Activated gamma-delta T cell treated with anti-CD3 and anti-CD28 coated beads, Interleukin-2, amount 50 U/mL, for 16 hours (primary cell): ENCODE data around the gene LCE5A.
"Not testable (repeated sequence)": the region's sequence is repeated elsewhere in the genome, so short reads cannot be mapped to it uniquely, and the experiment has no call there.

ENCODE experiments used
- DNase-seq: peaks from one replicate; pipeline ENCODE4 v3.0.0-alpha.2; 2020; ENCODE audit warnings: low read depth

The LCE5A gene

DNA sequence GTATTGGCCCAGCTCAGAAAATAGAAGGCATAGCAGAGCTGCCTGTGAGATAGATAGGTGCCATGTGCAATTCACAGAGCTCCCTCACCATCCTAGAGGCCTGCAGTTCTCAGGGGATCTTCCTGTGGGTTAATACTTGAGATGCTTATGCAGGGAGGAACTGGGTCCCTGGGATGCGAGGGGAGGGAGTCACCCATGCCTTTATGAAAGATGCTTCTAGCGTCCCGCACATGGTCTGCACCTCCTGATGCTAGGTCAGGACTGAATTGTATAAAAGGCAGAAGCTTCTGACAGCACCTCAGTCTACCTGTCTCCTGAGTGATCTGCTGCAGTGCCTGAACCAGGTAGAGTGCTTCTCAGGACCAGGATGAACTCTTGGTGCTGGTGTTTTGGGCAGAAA is at the start of gene LCE5A:
Gene LCE5A, plus strand, starts transcription at position 301 of the 400 bp plus-strand sequence. CDS start 732 bp downstream, outside the sequence.
- no peak for DNase-seq

- DNase-seq: peak; percentile 32
These were observed 49.1 kb upstream of the LCE5A start for GRCh38 chr1:152461544-152461943.

- DNase-seq: no peak
These were observed 48.0 kb upstream of the LCE5A start for GRCh38 chr1:152462636-152463035.

- no peak for DNase-seq
These were observed 44.4 kb upstream of the LCE5A start for GRCh38 chr1:152466217-152466616.

GRCh38 chr1:152473887-152474537 is 36.6 kb upstream of the LCE5A start:
- DNase-seq: no peak

DNA sequence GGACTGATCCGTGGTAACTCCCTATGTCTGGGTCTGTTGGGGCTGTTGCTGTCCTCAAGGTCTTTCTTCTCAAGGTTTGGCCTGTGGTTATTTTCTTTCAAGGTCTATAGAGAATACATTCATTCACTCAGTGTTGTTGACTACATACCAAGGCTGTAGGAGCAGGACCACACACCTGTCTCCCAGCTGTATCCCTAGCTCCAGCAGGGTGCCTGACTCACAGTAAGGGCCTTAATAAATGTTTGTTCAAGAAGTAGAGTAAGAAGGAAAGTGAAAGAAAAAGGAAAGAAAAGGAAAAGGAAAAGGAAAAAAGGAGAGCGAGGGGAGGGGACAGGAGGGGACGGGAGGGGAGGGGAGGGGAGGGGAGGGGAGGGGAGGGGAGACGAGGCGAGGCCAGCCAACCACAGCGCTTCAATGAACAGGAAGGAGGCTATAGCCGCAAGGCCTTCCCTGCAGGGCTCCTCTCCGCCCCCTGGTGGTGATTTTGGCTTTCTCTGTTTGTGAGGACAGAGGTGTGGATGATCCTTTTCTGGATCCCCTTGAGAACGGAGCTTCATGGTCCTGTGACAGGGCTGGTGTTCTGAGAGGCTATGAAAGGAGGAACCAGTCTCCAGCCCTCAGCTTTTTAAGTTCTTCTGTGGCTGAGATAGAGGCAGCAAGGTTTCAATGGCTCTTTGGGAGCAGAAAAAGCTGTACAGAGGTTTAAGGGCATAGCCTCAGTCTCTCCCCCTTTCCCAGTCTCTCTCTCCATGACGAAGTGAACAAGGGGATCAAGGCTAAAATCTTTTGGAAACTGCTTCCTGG is 30.6 kb upstream of the LCE5A start:
- DNase-seq: peak; percentile 34

- DNase-seq: no peak
These were observed 28.5 kb upstream of the LCE5A start for GRCh38 chr1:152481869-152482664.

DNA sequence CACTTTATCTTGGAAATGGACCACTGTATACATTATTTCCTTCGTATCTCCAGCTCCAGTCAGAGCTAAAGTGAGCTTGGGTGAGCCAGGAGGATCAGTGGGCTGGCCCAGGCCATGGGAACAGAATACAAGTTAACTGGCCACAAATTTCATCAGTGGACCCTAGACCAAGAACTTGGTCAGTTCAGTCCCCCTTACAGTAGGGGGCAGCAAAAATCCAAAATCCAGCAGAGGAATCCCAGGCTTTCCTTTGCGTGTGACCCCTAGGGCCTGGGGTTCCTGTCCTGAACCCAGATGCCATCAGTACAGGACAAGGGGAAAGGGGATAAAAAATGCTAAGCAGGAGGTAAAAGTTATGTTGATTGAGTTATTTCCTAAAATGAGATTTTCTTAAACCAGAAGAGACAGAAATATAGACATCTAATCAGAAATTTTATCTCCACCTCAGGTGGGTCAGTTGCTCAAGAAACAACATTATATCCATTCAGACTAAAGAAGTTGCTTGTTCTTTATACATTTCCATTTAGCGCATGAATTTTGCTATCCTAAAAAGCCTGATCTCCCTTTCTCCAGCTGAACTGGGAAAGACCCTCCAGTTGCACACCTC is 24.1 kb upstream of the LCE5A start:
- no peak for DNase-seq

DNA sequence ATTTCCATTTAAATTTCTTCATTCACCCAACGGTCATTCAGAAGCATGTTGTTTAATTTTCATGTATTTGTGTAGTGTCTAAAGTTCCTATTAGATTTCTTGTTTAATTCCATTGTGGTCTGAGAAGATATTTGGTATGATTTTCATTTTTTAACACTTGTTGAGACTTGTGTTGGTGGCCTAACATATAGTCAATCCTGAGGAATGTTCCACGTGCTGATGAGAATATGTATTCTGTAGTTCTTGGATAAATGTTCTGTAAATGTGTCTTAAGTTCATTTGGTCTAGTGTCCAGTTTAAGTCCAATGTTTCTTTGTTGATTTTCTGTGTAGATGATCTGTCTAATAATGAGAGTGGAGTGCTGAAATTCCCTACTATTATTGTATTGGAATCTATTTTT is 22.7 kb upstream of the LCE5A start:
- DNase-seq: no peak

DNA sequence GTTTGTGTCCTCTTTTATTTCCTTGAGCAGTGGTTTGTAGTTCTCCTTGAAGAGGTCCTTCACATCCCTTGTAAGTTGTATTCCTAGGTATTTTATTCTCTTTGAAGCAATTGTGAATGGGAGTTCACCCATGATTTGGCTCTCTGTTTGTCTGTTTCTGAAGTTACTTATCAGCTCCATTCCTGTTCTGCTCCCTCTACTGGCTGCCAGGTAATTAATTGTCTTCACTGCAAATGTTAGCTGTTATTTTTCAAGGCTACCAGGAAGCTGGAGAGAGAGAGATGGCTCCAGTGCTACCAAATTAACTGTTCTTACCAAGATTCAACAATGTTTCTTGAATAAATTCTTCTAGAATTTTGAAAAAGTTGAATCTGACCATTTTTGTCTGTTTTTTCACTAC is 19.1 kb upstream of the LCE5A start:
- not testable (repeated sequence) for DNase-seq

GRCh38 chr1:152495066-152495675 is 15.4 kb upstream of the LCE5A start:
- no peak for DNase-seq

DNA sequence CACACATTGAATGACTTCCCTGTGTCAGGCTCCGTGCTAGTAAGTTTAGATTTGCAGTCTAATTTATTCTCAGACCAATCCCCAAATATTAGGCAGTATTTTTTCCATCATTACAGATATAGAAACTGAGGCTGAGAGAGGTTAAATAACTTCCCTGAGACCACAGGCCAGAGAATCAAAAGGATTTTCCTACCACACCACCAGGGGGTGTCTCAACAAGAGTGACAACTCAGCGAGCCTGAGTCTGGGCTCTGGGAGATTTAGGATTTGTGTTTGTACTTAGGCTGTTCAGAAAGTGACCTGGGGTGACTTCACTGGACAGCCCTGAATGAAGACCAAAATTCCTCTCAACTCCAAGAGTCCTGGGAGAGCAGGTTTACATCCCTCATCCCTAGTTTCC is 13.3 kb upstream of the LCE5A start:
- no peak for DNase-seq

- no peak for DNase-seq
These were observed 8.9 kb upstream of the LCE5A start for GRCh38 chr1:152501704-152502103.

DNA sequence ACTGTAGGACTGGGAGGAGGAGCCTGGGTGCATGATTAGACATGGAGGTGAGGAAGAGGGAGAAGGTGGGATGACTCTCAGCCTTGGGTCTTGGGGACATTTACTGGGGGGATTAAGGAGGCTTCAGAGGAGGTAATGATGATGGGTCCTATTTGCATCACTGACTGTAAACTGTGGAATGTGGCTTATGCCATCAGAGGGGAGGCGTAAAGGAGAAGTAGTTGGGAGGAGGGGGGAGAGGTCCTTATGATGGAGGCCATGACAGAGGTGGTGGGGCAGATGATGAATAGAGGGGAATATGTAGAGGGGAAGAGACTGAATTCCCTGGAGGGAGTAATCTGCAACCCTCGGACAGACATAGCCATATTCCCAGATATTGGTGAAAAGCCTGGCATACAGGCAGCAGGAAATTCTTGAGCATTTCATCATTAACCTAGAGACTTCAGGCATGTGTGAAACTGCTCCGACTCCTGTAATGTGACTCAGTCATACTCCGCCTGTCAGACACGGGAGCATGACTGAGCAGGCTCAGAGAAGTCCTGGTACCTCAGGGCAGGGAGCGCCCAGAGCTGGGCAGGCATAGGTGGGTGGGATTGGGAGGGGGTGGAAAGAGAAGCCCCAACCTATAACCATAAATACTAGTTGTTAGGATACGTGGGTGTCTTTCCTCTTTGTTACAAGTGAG is 8.0 kb upstream of the LCE5A start:
- DNase-seq: no peak

GRCh38 chr1:152505083-152505482 is 5.5 kb upstream of the LCE5A start:
- no peak for DNase-seq

GRCh38 chr1:152506899-152507498 is 3.6 kb upstream of the LCE5A start:
- no peak for DNase-seq

DNA sequence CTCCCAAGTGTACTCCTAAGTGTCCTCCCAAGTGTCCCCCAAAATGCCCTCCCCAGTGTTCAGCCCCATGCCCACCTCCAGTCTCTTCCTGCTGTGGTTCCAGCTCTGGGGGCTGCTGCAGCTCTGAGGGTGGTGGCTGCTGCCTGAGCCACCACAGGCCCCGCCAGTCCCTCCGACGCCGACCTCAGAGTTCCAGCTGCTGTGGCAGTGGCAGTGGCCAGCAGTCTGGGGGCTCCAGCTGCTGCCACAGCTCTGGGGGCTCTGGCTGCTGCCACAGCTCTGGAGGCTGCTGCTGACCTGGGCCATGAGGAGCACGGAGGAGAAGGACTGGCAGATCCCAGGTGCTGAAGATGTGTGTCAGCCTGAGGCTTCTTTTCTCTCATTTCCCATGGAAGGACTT is 993 bp downstream of the LCE5A start:
- no peak for DNase-seq

DNA sequence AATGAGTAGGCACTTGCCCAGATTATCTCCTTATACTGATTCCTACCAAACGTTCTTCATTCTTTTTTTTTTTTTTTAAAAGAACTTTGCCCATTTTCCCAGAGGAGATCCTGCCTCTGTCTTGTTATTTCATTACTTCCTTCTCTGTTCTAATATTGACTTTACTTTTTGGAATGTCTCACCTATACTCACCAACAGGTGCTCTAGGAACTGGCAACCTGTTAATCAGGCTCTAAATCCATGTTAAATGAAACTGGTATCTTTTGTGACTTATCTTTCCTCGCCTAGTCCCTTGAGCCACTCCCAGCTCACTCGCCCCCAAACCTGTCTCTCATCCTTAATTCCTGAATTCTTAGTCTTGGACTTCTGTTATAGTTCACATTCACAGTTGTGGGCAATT is 2.5 kb downstream of the LCE5A start:
- DNase-seq: no peak

DNA sequence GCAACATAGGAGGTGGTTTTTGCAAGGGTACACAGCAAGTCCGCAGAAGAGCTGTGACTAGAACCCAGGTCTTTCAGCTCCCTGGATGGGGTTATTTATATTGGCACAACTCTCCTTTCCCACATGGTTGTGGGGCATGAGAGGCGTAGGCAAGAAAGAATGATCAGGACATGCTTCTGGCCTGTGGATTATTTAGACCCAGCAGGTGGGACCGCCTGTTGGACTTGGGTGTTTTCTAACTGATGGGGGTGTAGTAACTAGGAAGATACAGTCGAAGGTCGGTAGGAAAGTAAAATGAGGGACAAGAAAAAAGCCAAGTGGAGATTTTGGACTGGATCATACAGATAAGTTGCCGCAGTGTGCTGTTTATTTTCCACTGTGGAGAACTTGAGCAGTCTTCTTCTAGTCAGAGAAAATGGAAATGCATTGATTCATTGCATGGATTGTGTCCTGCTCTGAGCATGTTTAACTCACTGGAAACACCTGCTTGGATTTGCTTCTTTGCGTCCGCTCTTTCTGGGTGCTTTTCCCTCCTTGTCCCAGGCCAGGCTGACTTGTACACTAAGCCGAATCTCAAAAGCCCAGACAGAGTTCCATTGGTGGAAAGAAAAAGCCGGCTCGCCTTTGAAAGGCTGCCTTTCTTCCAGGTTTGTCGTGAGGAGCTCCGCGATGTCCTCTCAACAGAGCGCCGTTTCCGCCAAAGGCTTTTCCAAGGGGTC is 4.3 kb downstream of the LCE5A start:
- DNase-seq: no peak

- no peak for DNase-seq
These were observed 4.8 kb downstream of the LCE5A start for GRCh38 chr1:152515434-152515783.
